T-helper 2 cell treated with Interferon-gamma antibody and Interleukin-4, amounts not matched to agents 100 ng/mL and 5 ng/mL, for 36 hours (primary cell): ENCODE measurements around the gene MRPL10. TPM values are rescaled to one million over a fixed set of nuclear protein-coding genes. Genes with fewer than 3 reads are reported as not detected.

Source experiments
- intact Hi-C: fragments of 100-400 bp; cut with micrococcal nuclease; formaldehyde crosslinking; loops from one replicate; pipeline ENCODE4 v1.15.1; 2023
- total RNA-seq: library from RNA; stranded (reverse); gene quantifications from 2 replicates; pipeline ENCODE4 v1.2.3, GENCODE V29; 2022

MRPL10 gene
- total RNA-seq, 1 donor from 2014 or later = 36.6 TPM

DNA sequence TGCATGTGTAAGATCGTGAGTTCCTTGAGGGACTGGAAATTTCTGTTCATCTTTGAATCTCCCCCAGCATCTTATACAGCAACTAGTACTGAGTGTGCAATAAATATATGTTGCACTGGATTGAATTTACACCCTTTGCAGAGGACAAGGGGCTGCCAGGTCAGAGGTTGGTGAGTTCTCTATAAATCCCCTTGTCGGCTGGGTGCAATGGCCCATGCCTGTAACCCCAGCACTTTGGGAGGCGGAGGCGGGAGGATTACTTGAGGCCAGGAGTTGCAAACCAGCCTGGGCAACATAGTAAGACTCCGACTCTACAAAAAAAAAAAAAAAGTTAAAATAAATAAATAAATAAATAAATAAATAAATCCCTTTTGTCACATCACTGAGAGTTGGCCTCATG is 29.0 kb upstream of the MRPL10 start:
- intact Hi-C loops = no loop called here

DNA sequence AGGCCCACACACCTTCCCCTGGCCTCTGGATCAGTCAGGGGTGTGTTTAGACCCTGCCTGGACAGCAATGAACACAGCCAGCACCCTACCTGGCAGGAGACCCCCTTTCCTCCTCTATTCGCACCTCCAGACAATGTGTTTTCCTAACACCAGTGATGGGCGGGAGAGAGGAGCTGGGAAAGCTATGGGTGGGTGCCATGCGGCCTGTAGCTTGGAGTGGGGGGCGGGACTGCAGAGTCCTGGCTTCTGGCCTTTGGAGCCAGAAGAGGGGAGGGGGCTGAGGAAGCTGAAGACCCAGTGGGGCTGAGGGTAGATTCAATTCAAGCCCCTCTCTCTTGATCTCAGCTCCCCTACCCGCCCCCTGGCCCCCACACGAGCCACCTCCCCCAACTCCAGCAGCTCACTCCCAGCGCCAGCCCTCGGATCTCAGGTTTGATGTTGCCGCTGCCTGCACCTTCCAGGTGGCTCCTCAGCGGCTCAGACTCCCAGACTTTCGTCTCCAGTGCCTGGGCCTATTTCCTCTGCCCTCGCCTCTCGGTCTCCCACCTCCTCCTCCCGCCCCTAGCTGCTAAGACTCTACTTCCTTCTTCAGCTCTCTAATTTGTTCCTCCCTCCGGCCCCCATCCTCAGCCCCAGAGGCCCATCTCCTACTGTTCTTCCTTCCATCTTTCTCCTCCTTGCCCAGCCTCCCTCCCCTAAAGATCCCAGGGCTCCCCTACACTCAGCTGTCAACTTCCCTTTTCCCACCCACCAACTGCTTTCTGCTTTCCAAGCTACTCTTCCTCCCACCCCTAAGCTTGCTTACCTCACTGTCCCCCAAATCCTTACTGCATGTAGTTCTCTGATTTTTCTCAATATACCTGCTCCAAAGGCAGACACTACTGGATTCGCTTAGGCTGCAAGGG is 26.5 kb upstream of the MRPL10 start:
- intact Hi-C loops = no loop called here

DNA sequence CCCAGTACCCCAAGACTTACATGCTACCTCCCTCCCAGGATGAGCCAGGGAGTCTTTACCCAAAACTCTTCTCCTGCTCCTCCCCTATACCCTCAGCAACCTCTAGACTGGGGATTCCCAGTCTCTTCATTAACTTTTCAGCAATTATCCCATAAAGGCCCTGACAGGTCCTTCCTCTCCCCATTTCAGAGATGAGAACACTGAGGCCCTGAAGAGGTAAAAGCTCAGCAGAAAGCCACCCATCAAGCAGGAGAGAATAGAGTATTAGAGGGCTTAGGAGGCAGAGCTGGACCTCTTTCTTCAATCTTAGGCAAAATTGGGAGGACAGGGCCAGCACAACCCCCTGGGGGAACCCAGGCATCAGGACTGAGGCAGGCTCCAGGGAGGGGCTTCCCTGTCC is 25.5 kb upstream of the MRPL10 start:
- intact Hi-C loops = no loop called here

- intact Hi-C loops = no loop called here
Observed at GRCh38 chr17:47855737-47856136, 24.4 kb upstream of the MRPL10 start.

DNA sequence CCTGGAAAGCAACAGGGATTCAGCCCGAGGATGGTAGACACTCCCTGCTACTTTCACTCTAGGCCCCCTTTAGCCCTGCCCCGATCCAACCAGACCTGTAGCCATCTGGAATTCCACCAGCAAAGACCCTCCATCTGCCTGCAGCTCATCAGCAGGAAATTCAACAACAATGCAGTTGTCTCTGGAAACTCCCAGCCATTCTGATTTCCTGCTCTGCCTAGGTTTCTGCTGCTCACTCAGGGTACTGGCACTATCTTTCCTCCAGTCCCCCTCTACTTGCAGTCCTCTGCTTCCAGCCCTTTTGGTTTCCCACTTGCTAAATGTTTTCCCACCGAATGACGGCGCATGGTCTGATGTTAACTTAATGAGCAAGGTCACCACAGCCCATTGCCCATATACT is 22.3 kb upstream of the MRPL10 start:
- intact Hi-C loops = no loop called here

GRCh38 chr17:47852113-47852949 is 21.0 kb upstream of the MRPL10 start:
- intact Hi-C loops = no loop called here

DNA sequence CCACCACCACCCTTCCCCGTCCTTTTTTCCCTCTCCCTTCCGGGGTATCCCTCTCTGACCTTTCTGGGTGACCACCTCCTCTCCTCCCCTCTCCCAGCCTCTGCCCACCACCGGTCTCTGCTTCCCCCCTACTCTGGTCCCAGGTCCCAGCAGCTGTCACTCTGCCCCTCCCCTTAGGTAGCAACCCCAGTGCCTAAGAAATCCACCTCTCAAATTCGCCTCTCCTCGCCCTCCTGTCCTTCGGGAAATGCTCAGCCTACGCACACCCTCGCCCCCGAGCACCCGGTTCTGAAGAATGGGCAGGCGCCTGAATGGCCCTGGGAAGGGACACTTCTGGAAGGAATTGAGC is 20.4 kb upstream of the MRPL10 start:
- intact Hi-C loops = no loop called here

GRCh38 chr17:47850692-47851573 is 19.6 kb upstream of the MRPL10 start, which contains the start of gene SP6:
TSS of gene SP6 (minus strand) at chr17:47851163. CDS start at chr17:47848429, 2,734 bp downstream.
- intact Hi-C loops = no loop called here

DNA sequence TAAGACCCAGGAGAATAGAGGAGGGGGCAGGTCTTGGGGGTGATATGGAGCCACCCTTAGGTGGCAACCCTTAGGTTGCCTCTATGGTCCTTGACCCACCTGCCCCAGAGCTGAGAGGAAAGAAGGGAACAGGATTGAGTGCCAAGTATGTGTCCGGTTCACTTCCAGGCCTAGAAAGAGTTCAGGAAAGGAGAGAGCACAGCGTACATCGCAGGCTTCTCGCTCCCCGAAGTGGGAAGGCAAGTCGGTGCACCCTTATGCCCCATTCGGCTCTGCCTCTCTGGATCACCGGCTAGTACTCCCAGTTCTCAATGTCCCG is 19.0 kb upstream of the MRPL10 start:
- intact Hi-C loops = no loop called here

DNA sequence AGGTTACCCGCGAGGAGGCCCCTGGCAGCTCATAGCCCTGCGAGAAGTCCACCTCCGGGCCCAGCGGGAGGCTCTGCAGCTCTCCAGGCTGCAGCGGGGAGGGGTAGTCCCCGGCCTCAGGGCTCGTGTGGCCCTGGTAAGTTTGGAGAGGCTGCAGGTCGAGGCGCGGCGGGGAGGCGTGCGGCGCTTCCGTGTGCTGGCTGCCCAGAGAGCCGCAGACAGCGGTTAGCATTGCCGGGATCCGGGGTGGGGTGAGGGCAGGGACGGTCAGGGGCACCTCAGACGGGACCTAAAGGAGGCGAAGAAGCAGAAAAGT is 16.8 kb upstream of the MRPL10 start:
- intact Hi-C loops = no loop called here

DNA sequence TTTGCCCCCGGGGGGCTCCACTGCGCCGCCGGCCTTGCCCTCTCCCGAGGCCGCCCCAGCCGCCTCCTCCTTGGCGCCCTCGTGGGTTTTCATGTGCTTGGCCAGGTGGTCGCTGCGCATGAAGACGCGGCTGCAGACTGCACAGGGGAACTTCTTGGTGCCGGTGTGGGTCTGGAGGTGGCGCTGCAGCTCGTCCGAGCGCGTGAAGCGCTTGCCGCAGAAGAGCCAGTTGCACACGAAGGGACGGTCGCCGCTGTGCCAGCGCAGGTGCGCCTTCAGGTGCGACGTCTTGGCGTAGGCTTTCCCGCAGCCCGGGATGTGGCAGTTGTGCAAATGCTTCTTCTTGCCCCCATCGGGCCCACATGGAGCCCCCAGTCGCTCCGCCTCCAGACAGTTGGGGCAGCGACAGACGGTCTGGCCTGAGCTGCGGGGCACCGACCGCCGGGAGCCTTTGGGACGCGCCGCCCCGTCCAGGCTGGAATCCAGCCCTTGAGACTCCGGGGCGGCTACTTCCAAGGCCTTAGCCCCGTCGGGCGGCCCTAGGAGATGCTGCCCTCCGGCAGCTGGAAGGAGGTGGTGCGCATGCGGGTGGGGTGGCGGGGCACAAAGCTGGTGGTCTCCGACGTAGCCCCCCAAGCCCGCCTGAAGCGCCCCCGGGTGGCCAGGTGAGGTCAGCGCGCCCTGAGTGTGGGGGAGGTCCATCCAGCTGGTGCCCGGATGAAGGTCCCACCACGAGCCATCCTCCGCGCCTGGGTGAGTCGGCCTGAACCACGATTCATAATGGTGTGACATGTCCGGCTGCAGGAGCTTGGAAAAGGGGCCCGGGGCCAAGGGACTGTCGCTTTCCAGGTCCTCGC is 16.2 kb upstream of the MRPL10 start:
- intact Hi-C loops = no loop called here

- intact Hi-C loops = no loop called here
Observed at GRCh38 chr17:47846716-47847340, 15.5 kb upstream of the MRPL10 start.

DNA sequence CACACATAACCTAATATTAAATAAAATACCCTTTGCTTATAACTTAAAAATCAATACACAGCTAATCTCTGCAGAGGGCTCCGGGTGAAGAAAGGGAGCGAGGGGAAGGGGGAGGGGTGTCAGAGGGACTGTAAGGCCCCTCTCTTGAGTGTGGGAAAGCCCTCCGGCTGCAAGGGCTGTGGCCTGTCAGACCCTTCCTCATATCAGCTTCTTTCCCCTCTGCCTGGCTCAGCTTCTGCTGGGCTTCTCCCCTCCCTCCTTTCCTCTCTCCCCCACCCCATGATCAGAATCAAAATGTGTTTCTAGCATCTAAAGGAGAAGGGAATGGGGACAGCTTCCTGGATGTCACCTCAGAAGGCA is 14.4 kb upstream of the MRPL10 start:
- intact Hi-C loops = no loop called here

- intact Hi-C loops = loop anchor here (5.0 kb wide), 1 partner anchor 97 kb away; the partner anchor contains the start of gene PNPO
Observed at GRCh38 chr17:47844814-47845715, 13.7 kb upstream of the MRPL10 start.

- intact Hi-C loops = loop anchor here (5.0 kb wide), 1 partner anchor 98 kb away; the partner anchor contains the start of gene PNPO
Observed at GRCh38 chr17:47844227-47844626, 12.9 kb upstream of the MRPL10 start.

DNA sequence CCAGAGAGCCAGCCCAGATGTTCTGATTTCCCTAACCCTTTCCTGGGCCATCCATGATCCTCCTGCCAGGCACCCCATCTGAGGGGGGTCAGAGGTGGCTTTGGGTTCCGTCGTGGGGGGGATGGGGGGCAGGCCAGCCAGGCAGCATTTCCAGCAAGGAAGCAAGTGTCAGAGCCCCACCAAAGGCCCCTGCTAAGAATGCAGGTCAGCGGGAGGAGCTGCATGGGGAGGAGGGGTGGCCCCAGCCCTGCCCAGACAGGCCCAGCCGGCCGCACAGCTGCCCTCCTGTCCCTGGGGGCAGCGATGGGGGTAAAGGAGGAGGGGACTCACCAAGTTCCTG is 12.0 kb upstream of the MRPL10 start:
- intact Hi-C loops = loop anchor here (2.0 to 5.0 kb wide), 2 partner anchors 99 to 127 kb away; partner anchors contain the start of genes CDK5RAP3 and PNPO

- intact Hi-C loops = loop anchor here (1.0 to 5.0 kb wide), 4 partner anchors 10 to 129 kb away; partner anchors contain the start of genes CDK5RAP3, LRRC46, MRPL10 and PNPO
Observed at GRCh38 chr17:47841488-47842291, 10.3 kb upstream of the MRPL10 start.
